Stimulated activated CD4-positive, alpha-beta T cell treated with anti-CD3 and anti-CD28 coated beads, Interleukin-2, amount 100 ng/mL, for 24 hours (primary cell): ENCODE measurements around the gene SLC25A29.
"Not testable (repeated sequence)": the region's sequence is repeated elsewhere in the genome, so short reads cannot be mapped to it uniquely, and the experiment has no call there.

Experiments
- DNase-seq, 2 donors: peaks; one replicate each; pipeline ENCODE4 v3.0.0-alpha.2; 2020

The SLC25A29 gene

GRCh38 chr14:100309028-100309737 lies 2.9 kb upstream of the SLC25A29 start:
- DNase-seq, result no peak

- DNase-seq, result not testable (repeated sequence)
These were observed 2.2 kb upstream of the SLC25A29 start for GRCh38 chr14:100308427-100308792.

GRCh38 chr14:100307766-100308426 lies 1.7 kb upstream of the SLC25A29 start:
- no peak for DNase-seq

- no peak for DNase-seq
These were observed 938 bp upstream of the SLC25A29 start for GRCh38 chr14:100306998-100307765.

GRCh38 chr14:100305324-100306100 lies 732 bp downstream of the SLC25A29 start:
- peak; percentile 32 to 46 for DNase-seq

GRCh38 chr14:100304825-100305323 lies 1.4 kb downstream of the SLC25A29 start:
- DNase-seq, result peak in 1 of 2 donors; percentile 33

DNA sequence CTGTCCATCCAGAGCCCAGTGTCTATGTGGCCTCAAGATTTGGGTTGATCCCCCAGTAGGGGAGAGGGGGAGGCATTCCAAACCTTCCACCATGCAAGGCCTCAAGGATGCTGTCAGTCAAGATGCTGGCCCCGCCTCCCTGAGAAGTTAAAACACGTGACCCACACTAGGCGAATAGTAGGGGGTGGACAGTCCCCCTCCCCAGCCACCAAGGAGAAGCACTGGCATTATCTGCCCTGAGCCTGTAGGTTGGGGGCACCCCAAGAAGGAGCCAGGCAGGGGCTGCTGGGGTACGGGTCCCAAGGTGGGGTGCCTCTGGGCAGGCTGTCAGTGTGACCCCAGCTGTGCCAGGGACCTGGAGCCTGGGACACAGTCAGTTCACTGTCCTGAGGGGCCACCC lies 2.3 kb downstream of the SLC25A29 start:
- DNase-seq, result no peak

DNA sequence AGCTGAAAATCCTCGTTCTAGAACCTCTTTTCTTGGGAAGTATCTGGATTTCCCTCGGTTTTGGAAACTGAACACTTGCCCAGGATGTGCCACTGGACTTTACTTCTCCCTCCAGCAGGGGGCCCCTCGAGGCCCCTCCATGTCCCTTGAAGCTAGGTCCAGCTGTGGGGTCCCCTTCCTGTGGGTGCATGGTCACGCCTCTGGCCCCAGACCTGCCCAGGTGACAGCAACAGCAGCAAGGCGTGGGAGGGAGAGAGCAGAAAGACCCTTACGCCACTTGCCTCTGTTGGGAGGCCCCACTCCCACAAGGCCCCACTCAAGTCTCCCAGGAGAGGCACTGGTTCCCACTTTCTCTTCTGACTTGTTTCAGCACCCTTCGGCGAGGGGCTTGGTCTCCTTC lies 3.1 kb downstream of the SLC25A29 start:
- DNase-seq, result peak in 1 of 2 donors; percentile 23

- DNase-seq, result no peak
These were observed 3.6 kb downstream of the SLC25A29 start for GRCh38 chr14:100302616-100303015.

- no peak for DNase-seq
These were observed 7.0 kb downstream of the SLC25A29 start for GRCh38 chr14:100299238-100299560.

DNA sequence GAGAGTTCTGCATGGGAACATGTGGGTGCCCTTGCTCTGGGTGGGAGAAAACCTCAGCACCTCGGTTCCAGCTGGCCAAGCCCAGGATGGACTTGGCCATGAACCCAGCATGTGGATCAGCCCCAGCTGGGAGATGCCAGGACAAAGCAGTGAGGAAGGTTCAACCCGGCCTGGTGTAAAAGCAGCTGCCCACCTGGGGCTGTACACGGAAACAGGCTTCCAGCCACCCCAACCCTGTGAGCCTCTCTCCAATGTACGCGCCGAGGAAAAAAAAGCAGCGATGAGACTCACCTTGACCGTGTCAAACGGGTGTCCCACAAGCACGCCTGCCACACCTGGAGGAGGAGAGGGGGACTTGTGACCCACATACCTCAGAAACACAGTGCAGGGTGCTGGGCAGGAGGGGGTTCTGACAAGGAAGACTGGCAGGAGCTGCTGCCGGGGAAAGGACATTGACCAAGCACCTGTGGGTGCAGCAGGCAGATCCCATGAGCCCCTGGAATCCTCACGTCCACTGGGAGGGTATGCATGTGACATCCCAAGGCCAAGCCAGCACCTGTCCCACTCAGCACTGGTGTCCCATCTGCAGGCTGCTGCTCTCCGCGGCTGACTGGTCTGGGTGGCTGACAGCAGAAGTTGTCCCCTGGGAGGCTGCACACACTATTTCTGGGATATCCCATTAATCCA lies 7.5 kb downstream of the SLC25A29 start:
- no peak for DNase-seq

DNA sequence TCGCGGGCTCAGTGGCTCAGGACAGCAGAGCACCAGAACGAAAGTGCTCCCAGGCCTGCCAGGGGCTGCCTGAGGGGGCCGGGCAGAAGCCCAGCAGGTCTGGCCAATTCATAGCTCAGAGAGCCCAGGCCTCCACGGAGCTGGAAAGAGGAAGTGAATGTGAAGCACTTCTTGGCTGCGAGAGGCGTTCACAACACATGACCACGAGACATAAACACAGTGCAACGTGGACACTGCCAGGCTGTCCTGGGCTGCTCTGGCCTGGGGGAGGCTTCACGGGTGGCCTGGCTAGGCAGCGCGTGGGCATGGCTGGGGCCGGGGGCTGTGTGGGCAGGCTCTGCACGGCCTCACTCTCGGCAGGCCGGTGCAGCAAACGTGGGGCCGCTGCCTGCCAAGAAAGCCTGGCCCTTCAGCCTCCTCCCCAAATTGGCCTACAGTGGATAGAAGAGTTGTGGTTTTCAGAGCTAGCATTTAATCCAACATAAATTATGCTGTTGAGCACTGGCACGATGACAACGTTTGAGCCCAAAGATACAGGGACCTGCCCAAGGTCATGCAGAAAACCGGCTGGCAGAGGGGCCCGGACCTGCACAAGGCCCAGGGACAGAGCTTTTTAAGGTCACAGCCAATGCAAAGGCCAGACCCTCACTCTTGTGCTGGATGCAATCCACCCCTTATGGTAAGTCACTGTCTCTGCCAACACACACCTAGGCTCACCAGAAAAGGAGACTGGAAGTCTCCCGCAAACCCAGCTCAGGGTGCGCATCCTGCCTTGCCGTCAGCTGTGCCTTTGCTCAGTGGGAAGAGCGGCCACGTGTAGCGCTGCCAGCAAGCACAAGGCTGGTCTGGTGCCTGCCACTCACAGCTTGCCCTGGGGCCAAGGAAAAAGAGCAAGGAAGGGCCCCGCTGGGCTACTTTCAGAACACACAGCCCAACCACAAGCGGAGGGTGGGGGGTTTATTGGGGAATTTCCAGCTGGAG lies 8.6 kb downstream of the SLC25A29 start:
- no peak for DNase-seq

- DNase-seq, result not testable (repeated sequence)
These were observed 9.5 kb downstream of the SLC25A29 start for GRCh38 chr14:100296729-100297128.

GRCh38 chr14:100296106-100296651 lies 10.1 kb downstream of the SLC25A29 start:
- no peak for DNase-seq

GRCh38 chr14:100295376-100296105 lies 10.7 kb downstream of the SLC25A29 start:
- DNase-seq, result no peak

DNA sequence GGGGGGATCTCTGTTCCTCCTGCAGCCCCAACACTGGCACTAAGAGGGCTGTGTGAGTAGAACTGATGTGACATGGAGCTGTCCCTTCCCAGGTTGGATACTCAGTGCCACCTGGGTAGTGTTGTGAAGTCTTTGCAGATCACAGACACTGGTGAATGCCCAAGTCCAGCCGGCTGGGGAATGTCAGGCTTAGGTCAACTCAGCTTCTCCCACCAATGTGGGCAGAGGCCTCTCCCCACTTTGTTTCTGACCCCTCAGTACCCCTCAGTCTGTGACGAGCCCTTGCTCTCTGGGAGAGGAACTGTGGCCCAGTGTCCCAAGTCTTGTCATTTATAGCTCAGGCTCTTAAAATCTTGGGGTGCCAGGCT lies 11.3 kb downstream of the SLC25A29 start:
- DNase-seq, result no peak

GRCh38 chr14:100294213-100294962 lies 11.9 kb downstream of the SLC25A29 start:
- no peak for DNase-seq

DNA sequence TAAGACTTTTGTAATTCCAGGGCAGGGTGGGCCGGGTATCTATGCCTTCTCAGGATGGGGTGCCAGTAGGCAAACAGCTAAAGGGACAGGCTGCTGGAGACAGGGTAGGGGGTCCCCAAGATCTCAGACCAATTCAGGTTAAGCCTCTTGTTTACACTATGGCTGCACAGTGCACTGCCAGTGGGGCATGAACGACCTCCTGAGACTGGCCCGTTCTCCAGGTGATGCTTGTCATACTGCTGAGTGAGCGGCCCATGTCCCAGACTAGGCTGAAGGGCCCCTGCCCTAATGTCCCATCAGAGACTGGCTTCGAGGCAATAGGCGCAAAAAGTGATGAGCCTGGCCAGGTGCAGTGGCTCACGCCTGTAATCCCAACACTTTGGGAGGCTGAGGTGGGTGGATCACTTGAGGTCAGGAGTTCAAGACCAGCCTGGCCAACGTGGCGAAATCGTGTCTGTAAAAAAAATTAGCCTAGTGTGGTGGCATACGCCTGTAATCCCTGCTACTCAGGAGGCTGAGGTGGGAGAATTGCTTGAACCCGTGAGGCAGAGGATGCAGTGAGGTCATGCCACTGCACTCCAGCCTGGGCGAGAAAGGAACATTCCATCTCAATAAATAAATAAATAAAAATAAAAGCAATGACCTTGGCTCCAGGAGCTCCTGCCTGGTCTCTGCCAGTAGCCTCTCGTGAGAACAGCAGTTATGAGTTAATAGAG lies 12.6 kb downstream of the SLC25A29 start:
- DNase-seq, result no peak
